WTC11 (cell line): ENCODE results near the gene NCBP2.

Source experiments
- CTCF ChIP-seq: fragments of 200-600 bp; IDR thresholded peaks from 2 replicates; pipeline ENCODE4 v1.8.0; 2022; ENCODE audit warnings: antibody characterized with exemption
- FOXJ3 ChIP-seq: sonication (generic); formaldehyde crosslinking; IDR thresholded peaks from 2 replicates; pipeline ENCODE4 v1.9.0; 2021; ENCODE audit warnings: missing genetic modification reagents, mild to moderate bottlenecking, borderline replicate concordance
- MAX ChIP-seq: sonication (generic); formaldehyde crosslinking; IDR thresholded peaks from 2 replicates; pipeline ENCODE4 v1.8.0; 2022; ENCODE audit warnings: mild to moderate bottlenecking, missing genetic modification reagents
- NR2C2 ChIP-seq: sonication (generic); formaldehyde crosslinking; IDR thresholded peaks from 2 replicates; pipeline ENCODE4 v1.8.0; 2022; ENCODE audit warnings: mild to moderate bottlenecking, missing genetic modification reagents
- SP1 ChIP-seq: sonication (generic); formaldehyde crosslinking; conservative IDR thresholded peaks from 2 replicates; pipeline ENCODE4 v1.8.1; 2022; ENCODE audit warnings: missing genetic modification reagents
- ZSCAN18 ChIP-seq: fragments of 250-450 bp; sonication (Bioruptor Pico); IDR thresholded peaks from 2 replicates; pipeline ENCODE4 v2.1.2; 2022; ENCODE audit warnings: mild to moderate bottlenecking, moderate library complexity
- TF ChIP-seq, protein P1 (sequence below): sonication (generic); formaldehyde crosslinking; IDR thresholded peaks from 2 replicates; pipeline ENCODE4 v1.8.1; 2023; ENCODE audit warnings: mild to moderate bottlenecking, moderate library complexity, missing genetic modification reagents

DNA sequence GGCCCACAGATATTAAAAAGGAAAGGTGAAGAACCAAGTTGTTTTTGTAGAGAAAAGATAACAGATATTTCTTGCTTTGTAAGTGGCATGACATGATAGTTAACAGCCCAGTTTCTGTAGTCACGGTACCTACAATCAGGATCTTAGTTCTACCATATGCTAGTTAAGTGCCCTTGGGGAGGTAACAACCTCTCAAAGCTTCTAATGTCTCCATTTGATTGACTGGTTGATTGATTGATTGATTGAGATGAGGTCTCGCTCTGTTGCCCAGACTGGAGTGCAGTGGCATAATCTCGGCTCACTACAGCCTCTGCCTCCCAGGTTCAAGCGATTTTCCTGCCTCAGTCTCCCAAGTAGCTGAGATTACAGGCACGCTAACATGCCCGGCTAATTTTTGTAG is 46.1 kb downstream of the NCBP2 start:
- TF ChIP-seq NR2C2 (CRISPR knock-in tag) = no peak
- TF ChIP-seq, protein P1, sequence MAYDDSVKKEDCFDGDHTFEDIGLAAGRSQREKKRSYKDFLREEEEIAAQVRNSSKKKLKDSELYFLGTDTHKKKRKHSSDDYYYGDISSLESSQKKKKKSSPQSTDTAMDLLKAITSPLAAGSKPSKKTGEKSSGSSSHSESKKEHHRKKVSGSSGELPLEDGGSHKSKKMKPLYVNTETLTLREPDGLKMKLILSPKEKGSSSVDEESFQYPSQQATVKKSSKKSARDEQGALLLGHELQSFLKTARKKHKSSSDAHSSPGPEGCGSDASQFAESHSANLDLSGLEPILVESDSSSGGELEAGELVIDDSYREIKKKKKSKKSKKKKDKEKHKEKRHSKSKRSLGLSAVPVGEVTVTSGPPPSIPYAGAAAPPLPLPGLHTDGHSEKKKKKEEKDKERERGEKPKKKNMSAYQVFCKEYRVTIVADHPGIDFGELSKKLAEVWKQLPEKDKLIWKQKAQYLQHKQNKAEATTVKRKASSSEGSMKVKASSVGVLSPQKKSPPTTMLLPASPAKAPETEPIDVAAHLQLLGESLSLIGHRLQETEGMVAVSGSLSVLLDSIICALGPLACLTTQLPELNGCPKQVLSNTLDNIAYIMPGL = no peak
- no peak for TF ChIP-seq ZSCAN18 (CRISPR knock-in tag)
- no peak for TF ChIP-seq CTCF
- no peak for TF ChIP-seq FOXJ3 (CRISPR knock-in tag)
- no peak for TF ChIP-seq MAX
- TF ChIP-seq SP1 (CRISPR knock-in tag) = no peak
